Mesothelial cell of epicardium (in vitro differentiated cells): ENCODE measurements around the gene SYNDIG1. TPM values are rescaled to one million over a fixed set of nuclear protein-coding genes. Genes with fewer than 3 reads are reported as not detected.

Source experiments
- DNase-seq, 2 experiments: peaks; one replicate each; pipeline ENCODE4 v3.0.0; 2021; ENCODE audit warnings: low spot score in 2 of 2; ENCODE audit not compliant: unreplicated experiment in 2 of 2
- H3K27ac Mint-ChIP-seq: 2 replicates; pipeline ENCODE4 v1.8.0; 2021; ENCODE audit warnings: mixed read lengths
- H3K27me3 Mint-ChIP-seq: 2 replicates; pipeline ENCODE4 v1.8.0; 2021; ENCODE audit warnings: low read depth, mixed read lengths
- H3K36me3 Mint-ChIP-seq: 2 replicates; pipeline ENCODE4 v1.8.0; 2021; ENCODE audit warnings: mixed read lengths
- H3K4me1 Mint-ChIP-seq: 2 replicates; pipeline ENCODE4 v1.8.0; 2021; ENCODE audit warnings: mixed read lengths
- H3K4me3 Mint-ChIP-seq: 2 replicates; pipeline ENCODE4 v1.8.0; 2021; ENCODE audit warnings: mild to moderate bottlenecking, moderate library complexity, mixed read lengths
- H3K9me3 Mint-ChIP-seq: 2 replicates; pipeline ENCODE4 v1.8.0; 2021; ENCODE audit warnings: mixed read lengths
- CTCF ChIP-seq: fragments of 200-600 bp; sonication (generic); IDR thresholded peaks from one replicate; pipeline ENCODE4 v1.5.0; 2021; ENCODE audit warnings: antibody characterized with exemption; ENCODE audit not compliant: unreplicated experiment
- total RNA-seq: library from RNA; stranded (reverse); gene quantifications from 3 replicates; pipeline ENCODE4 v1.2.1, GENCODE V29; 2021

Gene SYNDIG1
- total RNA-seq, 1 donor from 2014 or later: 0.80 TPM

GRCh38 chr20:24546232-24546892 lies 76.9 kb downstream of the SYNDIG1 start:
- H3K36me3 Mint-ChIP-seq: no peaks in the 10 kb centered on the region
- H3K4me3 Mint-ChIP-seq: no peak overlapping the region
- H3K27me3 Mint-ChIP-seq: peaks cover 2% of the 10 kb centered on the region
- no peaks in the 10 kb centered on the region for H3K4me1 Mint-ChIP-seq
- H3K9me3 Mint-ChIP-seq: peaks cover 4% of the 10 kb centered on the region
- no peak overlapping the region for H3K27ac Mint-ChIP-seq
- TF ChIP-seq CTCF: no peak
- no peak for DNase-seq

- H3K9me3 Mint-ChIP-seq: peaks cover 8% of the 10 kb centered on the region
- H3K27ac Mint-ChIP-seq: no peak overlapping the region
- no peak for TF ChIP-seq CTCF
- H3K4me1 Mint-ChIP-seq: no peaks in the 10 kb centered on the region
- H3K36me3 Mint-ChIP-seq: no peaks in the 10 kb centered on the region
- H3K27me3 Mint-ChIP-seq: peaks cover 2% of the 10 kb centered on the region
- no peak for DNase-seq
- H3K4me3 Mint-ChIP-seq: no peak overlapping the region
These were observed 78.5 kb downstream of the SYNDIG1 start for GRCh38 chr20:24547967-24548366.

GRCh38 chr20:24559114-24559732 lies 89.8 kb downstream of the SYNDIG1 start:
- Mint-ChIP-seq H3K9me3 (peaks cover 42% of the 10 kb centered on the region), H3K4me1 (no peaks in the 10 kb centered on the region), H3K27me3 (no peaks in the 10 kb centered on the region), H3K36me3 (no peaks in the 10 kb centered on the region), H3K4me3 (no peak overlapping the region), H3K27ac (no peak overlapping the region)
- DNase-seq: no peak
- TF ChIP-seq CTCF: no peak

- no peak for DNase-seq
- Mint-ChIP-seq H3K36me3 (no peaks in the 10 kb centered on the region), H3K9me3 (peaks cover 40% of the 10 kb centered on the region), H3K27ac (no peak overlapping the region), H3K4me3 (no peak overlapping the region), H3K4me1 (peaks cover 8% of the 10 kb centered on the region), H3K27me3 (no peaks in the 10 kb centered on the region)
- TF ChIP-seq CTCF: no peak
These were observed 91.4 kb downstream of the SYNDIG1 start for GRCh38 chr20:24560571-24561491.

GRCh38 chr20:24565835-24566351 lies 96.5 kb downstream of the SYNDIG1 start:
- Mint-ChIP-seq H3K9me3 (peaks cover 22% of the 10 kb centered on the region), H3K27ac (no peak overlapping the region), H3K36me3 (no peaks in the 10 kb centered on the region), H3K4me1 (peaks cover 8% of the 10 kb centered on the region), H3K4me3 (no peak overlapping the region), H3K27me3 (peaks cover 1% of the 10 kb centered on the region)
- TF ChIP-seq CTCF: no peak
- no peak for DNase-seq
